Measurements from ENCODE around the gene NOS2.
"Not testable (repeated sequence)": the region's sequence is repeated elsewhere in the genome, so short reads cannot be mapped to it uniquely, and the experiment has no call there.

The NOS2 gene

DNA sequence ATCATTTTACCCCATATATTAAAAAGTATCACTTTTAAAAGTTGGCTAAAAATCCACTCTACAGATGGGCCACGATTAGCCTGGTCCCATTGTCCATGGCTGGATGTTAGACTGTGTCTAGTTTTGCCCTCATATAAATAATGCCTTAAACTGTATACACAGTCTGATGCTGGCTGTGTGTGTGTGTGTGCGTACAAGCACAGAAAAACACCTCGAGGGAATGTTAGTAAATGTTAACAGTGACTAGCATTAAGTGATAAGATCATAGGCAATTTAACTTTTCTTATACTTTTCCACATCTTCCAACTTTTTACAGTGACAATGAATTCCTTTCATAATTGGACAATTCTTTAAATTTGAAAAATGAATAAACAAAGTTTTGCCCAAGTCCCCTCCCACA lies 8.2 kb downstream of the NOS2 start:
- no peak for DNase-seq (ENCODE audit: low read depth in 1 of 2, low spot score in 1 of 2)

DNA sequence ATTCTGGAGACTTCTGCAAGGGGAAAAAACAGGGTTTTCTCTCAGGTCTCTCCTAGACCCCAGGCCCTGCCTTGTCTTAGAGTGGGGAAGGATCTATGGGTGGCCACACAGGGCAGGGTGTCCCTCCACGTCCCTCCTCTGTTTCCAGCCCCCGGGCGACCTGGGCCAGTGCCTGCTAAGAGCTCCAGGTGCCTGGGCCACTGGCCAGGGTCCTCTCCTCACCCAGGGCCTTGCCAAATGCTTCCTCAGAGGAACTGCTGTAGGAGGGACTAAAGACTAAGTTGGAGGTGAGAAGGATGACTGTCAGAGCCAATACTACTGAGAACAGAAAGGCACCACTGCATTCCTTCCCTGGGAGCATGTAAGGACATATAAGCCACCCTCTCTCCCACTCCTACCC lies 11.4 kb downstream of the NOS2 start:
- DNase-seq (ENCODE audit: low read depth in 1 of 2, low spot score in 1 of 2) = no peak

DNA sequence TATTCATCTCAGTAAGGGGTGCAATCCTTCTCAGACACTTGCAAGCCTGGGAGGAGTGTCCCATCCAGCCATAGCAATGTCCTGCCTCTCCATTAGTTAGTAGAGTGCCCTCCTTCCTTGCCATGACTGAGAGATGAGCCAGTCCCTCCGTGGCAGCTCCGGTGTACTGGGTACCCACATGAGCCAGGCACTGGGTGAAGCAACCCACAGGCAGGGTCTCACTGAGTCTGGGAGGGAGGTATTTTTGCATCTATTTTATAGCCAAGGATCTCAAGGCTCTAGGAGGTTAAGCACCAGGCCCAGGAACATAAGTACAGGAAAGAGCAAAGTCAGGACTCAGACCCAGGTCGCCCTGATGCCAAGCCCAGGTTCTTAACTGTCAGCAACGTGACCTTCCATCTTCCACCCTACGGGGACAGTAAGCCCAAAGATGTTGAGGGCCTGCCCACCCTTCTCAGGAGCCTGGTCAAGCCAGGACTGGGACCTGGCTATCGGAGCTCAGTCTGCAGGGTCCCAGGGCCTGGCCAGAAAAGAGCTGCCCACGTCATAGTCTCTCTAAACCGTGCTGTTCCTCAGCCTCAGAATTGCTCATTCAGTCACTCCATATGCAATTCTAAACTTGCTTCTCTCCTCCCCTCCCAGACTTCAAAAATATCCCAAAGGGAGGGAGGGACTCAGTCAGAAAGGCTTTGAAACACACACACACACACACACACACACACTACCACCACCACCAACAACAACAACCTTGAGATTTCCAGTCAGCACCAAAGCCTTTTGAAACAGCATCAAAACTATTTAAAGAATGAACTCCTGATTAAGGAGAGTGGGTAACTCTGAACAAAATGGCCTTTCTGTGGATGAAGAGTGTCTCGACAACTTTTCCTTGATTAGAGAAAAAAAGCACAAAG lies 16.6 kb downstream of the NOS2 start:
- DNase-seq (ENCODE audit: low read depth in 1 of 2, low spot score in 1 of 2) = no peak

DNA sequence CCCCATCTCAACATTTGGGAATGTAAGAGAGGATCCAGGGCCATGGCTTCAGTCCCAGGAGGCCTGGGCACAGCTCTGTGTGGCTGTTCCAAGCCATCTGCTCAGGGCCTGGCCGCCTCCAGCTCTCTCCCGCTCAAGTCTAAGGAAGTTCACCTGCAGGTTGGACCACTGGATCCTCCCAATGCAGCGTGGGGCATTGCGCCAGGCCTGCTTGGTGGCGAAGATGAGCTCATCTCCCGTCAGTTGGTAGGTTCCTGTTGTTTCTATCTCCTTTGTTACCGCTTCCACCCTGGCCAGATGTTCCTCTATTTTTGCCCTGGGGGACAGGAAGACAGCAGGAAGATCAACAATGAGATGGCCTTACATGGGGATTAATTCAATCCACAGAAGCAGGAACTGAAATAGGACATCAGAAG lies 17.5 kb downstream of the NOS2 start:
- no peak for DNase-seq (ENCODE audit: low read depth in 1 of 2, low spot score in 1 of 2)

DNA sequence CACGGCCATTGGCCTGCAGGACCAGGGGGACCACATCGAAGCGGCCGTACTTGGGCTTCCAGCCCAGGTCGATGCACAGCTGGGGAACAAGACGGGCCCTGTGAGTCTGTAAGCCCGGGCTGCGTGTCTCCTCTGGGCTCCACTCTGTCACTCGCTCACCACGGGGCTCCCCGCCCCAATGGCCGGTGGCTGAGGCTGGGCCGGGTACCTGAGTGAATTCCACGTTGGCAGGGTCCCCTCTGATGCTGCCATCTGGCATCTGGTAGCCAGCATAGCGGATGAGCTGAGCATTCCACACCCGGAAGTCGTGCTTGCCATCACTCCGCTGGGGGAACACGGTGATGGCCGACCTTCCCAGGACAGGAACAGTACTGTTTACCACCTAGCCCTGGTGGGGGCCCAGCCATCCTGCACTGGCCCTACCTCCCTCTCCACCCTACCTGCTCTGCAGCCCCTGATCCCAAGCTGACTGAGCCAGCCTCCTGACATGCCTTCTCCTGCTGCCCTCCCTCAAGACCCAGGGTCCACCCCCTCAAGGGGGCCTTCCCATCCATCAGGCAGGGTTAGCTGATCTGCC lies 19.4 kb downstream of the NOS2 start:
- no peak for DNase-seq (ENCODE audit: low read depth in 1 of 2, low spot score in 1 of 2)

DNA sequence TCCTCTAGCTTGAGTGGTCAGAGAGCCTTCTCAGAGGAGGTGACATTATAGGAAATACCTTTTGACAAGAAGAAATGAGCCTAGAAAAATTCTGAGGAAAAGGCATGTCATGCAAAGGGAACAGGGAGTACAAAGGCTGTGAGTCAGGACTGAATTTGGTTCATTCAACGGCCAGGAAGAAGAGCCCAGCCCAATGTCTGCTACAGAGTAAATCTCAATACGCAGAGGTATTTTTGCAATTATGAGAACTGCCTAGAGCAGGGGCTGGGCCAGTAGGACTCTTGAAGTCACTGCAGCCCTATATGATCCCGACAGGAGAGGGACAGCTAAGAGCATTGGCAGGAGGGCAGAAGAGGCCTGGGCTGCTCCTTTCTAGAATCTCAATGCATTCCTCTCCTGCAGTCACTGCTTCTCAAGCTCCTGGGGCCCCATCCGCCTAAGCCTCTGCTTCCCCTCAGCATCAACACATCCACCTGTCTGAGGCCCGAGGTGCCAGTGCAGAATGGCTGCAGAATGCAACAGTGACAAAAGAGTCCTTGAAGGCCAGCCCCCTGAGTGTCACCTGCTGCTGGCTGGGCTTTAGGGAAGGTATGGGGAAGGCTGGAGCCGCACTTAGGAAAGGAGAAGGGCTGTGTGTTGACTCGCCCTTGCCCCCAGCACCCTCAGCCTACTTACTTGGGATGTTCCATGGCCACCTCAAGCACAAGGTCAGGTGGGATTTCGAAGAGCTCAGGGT lies 20.1 kb downstream of the NOS2 start:
- no peak for DNase-seq (ENCODE audit: low read depth in 1 of 2, low spot score in 1 of 2)

DNA sequence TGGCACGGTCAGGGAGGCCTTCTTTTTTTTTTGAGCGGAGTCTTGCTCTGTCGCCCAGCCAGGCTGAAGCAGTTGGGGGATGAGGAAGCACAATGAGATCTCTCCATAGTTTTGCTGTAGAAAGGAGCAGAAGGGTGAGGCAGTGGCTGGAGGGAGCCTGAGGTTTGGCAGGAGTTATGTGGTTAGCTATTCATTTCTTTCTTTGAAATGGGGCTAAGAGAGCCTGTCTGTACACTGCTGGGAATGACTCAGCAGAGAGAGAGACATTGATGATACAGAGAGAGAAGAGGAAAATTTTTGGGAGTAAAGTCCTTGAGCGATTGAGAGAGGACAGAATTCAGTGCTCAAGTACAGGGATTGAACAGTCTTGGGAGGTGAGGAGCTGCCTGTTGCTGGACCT lies 22.1 kb downstream of the NOS2 start:
- no peak for DNase-seq (ENCODE audit: low read depth in 1 of 2, low spot score in 1 of 2)

DNA sequence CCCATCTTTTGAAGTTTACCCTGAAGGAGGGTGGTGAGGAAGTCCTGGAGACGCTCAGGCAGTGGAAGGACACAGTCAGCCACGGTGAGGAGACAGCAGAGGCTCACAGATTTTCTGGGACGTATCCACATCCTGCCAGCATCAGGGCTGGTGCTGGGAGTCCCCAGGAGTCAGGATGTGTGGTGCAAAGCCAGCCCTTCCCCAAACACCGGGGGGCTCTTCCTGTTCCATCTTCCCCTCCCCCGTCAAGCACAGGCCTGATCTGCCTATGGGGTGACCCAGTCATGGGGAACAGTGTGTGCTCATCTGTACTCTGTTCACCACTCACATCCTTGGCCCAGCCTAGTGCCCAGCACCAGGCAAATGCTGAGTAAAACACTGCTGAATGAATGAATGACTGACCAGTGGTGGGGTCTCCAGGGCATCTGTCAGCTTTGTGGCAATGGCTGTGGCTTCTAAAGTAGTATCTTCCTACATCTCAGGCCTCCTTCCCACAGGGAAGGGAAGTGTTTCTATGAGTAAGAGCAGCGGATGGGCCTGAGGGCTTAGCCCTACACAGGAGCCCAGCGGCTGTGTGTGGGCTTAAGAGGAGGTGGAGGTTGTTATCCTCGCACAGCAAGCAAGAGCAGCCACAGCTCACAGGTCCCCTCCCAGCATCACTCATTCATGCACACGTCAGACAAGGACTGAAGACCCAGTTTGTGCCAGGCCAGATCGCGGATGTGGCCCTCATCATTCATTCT lies 23.3 kb downstream of the NOS2 start:
- no peak for DNase-seq (ENCODE audit: low read depth in 1 of 2, low spot score in 1 of 2)

DNA sequence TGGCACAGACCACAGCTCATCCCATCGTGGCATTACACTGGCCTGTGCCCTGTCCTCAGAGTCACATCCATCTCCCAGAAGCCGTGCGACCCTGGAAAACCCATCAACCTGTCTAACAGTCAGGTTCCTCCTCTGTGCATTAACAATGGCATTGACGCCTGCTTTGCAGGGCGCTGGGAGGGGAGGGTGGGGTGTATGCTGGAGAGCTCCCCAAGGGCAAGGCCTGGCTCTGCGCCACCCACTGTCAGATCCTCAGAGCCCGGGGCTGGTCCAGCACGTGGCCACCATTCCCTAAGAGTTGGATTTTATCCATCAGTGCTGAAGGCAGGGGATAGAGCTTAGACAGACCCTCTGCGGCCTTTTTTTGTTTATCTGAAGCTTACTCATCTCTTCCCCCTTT lies 28.7 kb downstream of the NOS2 start:
- DNase-seq (ENCODE audit: low read depth in 1 of 2, low spot score in 1 of 2) = no peak

DNA sequence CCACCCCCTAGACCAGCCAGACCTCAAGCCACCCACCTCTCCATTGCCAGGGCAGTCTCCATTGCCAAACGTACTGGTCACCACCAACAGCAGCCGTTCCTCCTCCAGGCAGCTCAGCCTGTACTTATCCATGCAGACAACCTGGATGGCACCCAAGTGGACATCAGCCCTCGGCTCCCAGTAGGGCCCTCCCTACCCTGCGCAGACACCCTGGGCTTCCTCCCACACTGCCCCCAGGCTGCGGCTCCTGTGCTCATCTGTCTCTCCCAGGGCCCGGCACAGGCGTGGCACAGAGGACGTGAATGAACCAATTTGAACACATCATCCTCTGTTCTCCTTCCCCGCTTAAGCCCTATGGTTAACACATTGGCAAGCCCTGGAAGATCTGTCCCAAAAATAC lies 29.5 kb downstream of the NOS2 start:
- no peak for DNase-seq (ENCODE audit: low read depth in 1 of 2, low spot score in 1 of 2)

DNA sequence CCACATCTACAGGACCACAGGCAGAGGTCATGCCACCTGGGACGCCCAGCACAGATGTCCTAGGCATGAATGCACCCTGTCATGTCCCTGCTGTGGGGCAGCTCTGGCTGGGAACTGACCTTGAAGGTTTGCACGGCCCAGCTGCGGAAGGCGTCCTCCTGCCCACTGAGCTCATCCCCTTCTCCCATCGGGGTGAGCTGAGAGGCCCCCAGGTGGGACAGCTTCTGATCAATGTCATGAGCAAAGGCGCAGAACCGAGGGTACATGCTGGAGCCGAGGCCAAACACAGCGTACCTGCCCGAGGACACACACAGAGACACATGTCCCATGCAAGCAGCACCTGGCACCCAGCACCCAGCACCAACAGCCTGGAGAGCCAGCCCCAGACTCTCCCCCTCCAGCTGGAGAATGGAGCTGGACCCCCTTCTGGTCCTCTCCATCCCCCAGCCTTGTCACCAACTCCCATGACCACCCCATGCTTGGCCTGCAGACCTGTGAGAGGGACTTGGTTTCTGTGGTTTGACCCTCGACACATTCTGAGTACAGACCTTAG lies 31.4 kb downstream of the NOS2 start:
- no peak for DNase-seq (ENCODE audit: low read depth in 1 of 2, low spot score in 1 of 2)

DNA sequence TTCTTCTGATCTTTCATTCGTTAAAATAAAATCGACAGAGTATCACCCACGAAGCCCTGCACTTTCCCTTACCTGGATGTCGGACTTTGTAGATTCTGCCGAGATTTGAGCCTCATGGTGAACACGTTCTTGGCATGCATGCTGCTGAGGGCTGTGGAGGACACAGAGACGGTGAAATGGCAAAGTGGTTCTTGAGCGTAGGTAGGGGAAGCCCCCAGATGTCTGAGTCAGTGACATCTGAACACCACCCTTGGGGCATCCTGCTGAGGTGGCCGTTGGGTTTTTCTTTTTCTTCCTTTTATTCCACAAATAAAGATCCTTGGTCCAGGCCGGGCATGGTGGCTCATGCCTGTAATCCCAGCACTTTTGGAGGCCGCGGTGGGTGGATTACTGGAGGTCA lies 33.9 kb downstream of the NOS2 start:
- DNase-seq (ENCODE audit: low read depth in 1 of 2, low spot score in 1 of 2) = no peak

DNA sequence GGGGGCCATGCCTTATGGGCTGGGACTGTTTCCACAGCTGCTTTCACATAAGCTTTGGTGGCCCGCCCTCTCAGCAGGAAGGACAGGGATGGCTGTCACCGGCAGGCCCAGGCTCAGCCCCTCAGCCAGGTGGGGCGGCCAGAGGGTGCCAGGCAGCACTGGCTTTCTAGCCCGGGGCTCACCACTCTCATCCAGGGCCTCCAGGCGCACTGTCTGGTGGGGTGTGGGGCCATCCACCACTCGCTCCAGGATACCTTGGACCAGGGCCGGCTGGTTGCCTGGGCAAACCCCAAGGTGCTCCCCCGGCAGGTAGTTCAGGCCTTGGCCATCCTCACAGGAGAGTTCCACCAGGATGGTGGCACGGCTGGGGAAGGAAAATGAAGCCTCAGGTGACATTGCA lies 35.0 kb downstream of the NOS2 start:
- DNase-seq (ENCODE audit: low read depth in 1 of 2, low spot score in 1 of 2) = no peak

DNA sequence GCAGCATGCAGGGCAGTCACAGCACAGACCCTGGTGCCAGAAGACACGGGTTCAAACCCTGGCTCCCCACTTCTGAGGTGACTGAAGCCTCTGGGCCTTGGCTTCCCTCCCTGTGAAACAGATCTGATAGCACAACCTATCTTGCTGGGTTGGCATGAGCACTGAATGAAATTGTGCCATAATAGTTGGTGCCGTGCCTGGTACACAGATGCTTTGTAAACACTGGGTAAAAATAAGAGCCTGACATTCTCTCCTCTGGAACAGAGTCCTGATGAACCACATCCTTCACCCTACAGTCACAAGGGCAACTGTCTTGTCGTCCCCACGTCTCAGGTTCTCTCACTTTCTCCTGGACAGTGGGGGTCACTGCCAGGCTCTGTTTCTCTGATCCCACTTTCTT lies 35.7 kb downstream of the NOS2 start:
- DNase-seq (ENCODE audit: low read depth in 1 of 2, low spot score in 1 of 2) = no peak

DNA sequence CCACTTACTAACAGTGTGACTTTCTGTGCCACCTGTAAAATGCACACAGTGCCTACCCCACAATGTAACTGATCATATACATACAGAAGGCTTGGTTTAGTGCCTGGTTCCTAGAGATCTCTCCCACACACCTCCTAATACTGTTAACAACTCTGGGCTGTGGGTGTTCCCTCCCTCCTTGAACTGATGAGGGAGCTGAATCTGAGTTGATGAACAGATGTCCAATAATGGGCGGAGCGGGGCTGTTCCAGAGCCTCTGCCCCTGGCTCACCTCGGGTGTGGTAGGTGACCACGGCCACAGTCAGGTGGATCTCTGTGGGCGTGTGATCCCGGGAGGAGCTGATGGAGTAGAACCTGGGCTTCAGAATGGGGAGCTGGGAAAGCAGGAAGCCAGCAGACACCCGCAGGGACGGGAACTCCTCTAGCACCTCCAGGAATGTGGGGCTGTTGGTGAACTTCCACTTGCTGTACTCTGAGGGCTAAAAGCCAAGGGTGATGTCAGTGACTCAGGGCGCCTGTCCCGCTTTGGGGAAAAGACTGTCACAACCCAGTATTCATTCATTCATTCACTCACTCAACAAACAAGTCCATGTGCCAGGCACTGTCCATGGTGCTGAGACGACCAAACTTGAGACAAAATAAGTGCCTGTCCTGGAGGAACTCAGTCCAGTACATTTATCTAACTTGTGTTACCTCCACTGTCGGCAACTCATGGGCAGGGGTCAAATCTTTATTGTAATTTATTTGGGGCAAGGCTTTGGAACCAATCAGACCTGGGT lies 37.6 kb downstream of the NOS2 start:
- DNase-seq (ENCODE audit: low read depth in 1 of 2, low spot score in 1 of 2) = no peak

DNA sequence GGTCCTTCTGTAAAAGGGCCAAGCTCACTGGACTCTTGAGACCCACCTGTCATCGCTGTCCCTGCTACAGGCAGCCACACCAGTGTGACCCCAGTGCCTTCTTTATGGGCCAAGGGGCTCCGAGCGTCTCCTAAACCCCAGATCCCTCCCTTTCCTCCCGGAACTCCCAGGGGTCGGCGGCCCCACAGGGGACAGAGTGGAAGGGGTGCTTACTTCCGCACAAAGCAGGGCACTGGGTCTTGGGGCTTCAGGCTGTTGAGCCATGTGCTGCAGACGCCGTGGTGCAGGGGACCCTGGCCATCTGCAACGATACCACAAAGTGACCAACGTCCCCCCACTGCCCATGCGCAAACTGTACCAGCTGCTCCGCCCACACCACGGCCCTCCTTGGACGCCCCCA lies 39.4 kb downstream of the NOS2 start:
- not testable (repeated sequence) for DNase-seq (ENCODE audit: low read depth in 1 of 2, low spot score in 1 of 2)

DNA sequence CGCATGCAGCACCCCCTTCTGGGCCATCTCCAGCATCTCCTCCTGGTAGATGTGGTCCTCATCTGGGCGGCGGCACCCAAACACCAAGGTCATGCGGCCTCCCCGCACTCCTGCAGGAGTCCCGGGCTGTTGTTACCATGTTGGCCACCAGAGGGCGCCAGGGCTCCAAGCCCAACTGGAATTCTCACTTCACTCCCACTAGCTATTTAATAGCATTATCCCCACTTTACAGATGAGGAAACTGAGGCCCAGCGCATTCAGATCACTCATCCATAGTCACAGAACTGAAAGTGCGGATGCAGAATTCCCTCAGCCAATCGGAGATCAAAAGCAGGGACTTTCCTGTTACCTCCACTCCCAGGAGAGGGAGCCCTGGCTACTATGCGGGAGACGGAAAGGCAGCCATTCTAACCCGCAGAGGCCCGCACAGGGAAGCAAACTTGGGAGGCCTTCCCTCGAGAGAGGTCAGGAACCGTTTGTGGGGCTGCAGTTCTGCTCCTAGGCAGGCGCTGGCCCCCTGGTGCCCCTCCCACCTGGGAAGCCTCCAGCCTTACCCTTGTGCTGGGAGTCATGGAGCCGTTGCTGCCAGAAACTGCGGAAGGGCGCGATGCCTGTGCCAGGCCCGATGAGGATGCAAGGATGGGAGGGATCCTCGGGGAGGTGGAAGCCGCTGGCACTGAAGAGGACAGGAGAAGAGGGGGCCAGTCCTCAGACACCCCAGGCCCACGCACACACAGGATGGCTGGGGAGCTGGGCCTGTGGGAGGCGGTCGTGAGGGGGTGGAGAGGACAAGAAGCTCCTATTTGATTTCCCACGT lies 40.1 kb downstream of the NOS2 start:
- peak; percentile 60 to 61 for DNase-seq (ENCODE audit: low read depth in 1 of 2, low spot score in 1 of 2)

DNA sequence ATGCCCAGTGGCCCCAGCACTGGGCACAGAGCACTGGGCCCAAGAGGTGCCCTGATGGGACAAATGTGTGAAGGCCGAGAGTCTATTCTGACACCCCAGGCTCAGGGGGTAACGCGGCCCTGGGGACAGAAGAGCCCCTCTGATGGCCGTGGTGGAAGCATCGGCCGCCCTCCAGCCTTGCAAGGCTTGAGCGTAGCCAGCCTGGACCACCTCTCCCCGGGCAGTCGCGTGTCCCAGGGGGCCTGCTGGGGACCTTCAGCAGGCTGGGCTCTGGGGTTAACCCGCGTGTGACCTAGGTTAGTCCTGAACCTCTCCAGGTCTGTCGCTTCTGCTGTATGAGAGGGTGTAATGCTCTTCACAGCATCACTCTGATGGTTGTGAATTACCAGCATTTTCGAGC lies 40.8 kb downstream of the NOS2 start:
- no peak for DNase-seq (ENCODE audit: low read depth in 1 of 2, low spot score in 1 of 2)

Measured in activated CD4-positive, alpha-beta T cell treated with anti-CD3 and anti-CD28 coated beads, Interleukin-2, amount 50 U/mL, for 24 hours (primary cell).